ENCODE data around the gene TNFRSF14. TPM values are rescaled to one million over a fixed set of nuclear protein-coding genes. Genes with fewer than 3 reads are reported as not detected.
A peak's percentile ranks its signal among the peaks of the same experiment; 100 is the strongest.
"Not testable (repeated sequence)": the region's sequence is repeated elsewhere in the genome, so short reads cannot be mapped to it uniquely, and the experiment has no call there.

The TNFRSF14 gene
- total RNA-seq, 2 experiments from 2014 or later = 191 to 194 TPM

DNA sequence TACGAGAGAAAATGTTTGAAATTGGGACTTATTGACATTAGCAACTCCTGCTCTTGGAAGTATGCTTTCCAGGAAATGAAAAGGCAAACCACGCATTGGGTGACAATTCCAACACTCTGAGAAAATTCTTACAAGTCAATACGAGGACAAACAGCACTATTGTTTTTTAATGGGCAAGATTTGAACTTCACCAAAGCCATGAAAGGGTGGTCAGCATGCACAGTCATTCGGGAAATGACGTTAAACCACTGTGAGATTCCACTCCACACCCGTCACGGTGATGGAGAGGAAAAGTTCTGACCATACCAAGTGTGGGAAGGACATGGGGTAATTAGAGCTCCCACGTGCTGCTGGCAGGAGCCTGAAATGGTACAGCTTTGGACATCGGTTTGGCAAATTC, 18.2 kb downstream of the TNFRSF14 start:
- H3K4me3 Mint-ChIP-seq = no peak overlapping the region
- no peaks in the 10 kb centered on the region for H3K36me3 ChIP-seq (ENCODE audit: insufficient read depth, low read length)
- no peak for ATAC-seq (ENCODE audit: poor library complexity)
- intact Hi-C loops (cut with DNase I, micrococcal nuclease) = no loop called here
- TF ChIP-seq, protein P1, sequence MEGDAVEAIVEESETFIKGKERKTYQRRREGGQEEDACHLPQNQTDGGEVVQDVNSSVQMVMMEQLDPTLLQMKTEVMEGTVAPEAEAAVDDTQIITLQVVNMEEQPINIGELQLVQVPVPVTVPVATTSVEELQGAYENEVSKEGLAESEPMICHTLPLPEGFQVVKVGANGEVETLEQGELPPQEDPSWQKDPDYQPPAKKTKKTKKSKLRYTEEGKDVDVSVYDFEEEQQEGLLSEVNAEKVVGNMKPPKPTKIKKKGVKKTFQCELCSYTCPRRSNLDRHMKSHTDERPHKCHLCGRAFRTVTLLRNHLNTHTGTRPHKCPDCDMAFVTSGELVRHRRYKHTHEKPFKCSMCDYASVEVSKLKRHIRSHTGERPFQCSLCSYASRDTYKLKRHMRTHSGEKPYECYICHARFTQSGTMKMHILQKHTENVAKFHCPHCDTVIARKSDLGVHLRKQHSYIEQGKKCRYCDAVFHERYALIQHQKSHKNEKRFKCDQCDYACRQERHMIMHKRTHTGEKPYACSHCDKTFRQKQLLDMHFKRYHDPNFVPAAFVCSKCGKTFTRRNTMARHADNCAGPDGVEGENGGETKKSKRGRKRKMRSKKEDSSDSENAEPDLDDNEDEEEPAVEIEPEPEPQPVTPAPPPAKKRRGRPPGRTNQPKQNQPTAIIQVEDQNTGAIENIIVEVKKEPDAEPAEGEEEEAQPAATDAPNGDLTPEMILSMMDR (IDR thresholded peaks at IDR 0.05) = no peak
- no peaks in the 10 kb centered on the region for H3K27me3 Mint-ChIP-seq
- H3K4me3 ChIP-seq (ENCODE audit: low read length) = no peak overlapping the region
- POLR2A ChIA-PET = interaction anchor here (1.4 kb wide), 1 partner anchor 11 kb away, joined by 6 read pairs; no protein-coding TSS in a partner anchor
- H3K4me1 ChIP-seq (ENCODE audit: insufficient read depth, low read length) = peaks cover 38% of the 10 kb centered on the region
- peaks cover 0 to 6% of the 10 kb centered on the region in 2 experiments for H3K9me3 ChIP-seq (ENCODE audit: control insufficient read depth in 1 of 2, insufficient read depth in 1 of 2, low read length in 2 of 2)
- DNase-seq = no peak
- no peak overlapping the region for H3K27ac Mint-ChIP-seq
- CTCF ChIA-PET = no interaction called here
- H3K9me3 Mint-ChIP-seq = no peaks in the 10 kb centered on the region
- H3K27me3 ChIP-seq (ENCODE audit: control insufficient read depth in 1 of 2, insufficient read depth in 2 of 2, low read length in 2 of 2) = no peaks in the 10 kb centered on the region
- no peak overlapping the region for H3K27ac ChIP-seq (ENCODE audit: low read depth in 1 of 2, low read length in 2 of 2)
- H3K36me3 Mint-ChIP-seq (ENCODE audit: low read depth) = no peaks in the 10 kb centered on the region
- peaks cover 31% of the 10 kb centered on the region for H3K4me1 Mint-ChIP-seq (ENCODE audit: low read depth)

DNA sequence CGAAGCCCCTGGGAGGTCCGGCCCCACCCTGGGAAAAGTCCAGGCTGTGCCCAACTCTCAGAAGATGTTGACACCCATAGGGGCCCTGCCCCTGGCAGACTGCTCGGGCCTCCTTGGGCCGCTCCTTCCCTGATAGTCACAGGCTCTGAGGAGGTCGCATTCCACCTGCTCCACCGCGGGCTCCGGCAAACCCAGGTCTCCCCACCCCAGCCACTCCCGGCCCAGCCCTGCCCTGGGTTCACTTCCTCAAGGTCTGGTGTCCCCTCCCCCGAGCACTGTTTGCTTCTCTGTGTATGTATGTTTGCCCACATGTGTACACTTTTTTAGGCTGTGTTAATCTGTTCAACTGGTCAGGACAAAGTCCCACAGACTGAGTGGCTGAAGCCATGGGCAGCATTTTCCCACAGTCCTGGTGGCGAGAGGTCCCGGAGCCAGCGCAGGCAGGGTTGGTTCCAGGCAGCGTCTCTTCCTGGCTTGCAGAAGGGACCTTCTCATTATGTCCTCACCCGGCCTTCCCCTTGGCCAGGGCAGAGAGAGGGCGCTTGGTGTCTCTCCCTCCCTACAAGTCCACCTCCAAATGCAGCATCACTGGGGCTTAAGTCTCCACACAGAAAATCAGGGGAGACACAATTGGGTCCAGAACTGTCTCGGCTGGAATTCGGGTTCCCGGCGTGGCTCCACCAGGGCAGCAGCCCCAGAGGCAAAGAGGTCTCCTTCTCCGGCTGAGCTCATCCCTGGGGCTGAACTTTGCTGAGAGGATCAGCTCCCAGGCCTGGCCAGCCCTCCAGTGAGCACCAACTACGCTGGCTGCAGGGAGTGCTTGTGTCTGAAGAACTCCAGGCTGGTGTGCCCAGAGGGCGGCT, 19.9 kb downstream of the TNFRSF14 start:
- no peak overlapping the region for H3K27ac ChIP-seq (ENCODE audit: low read depth in 1 of 2, low read length in 2 of 2)
- TF ChIP-seq, protein P1 (IDR thresholded peaks at IDR 0.05) = no peak
- H3K9me3 Mint-ChIP-seq = no peaks in the 10 kb centered on the region
- ChIA-PET CTCF (no interaction called here), POLR2A (interaction anchor here (2.7 kb wide), 1 partner anchor 11 kb away, joined by 30 read pairs; the partner anchor contains the start of gene PRXL2B)
- H3K4me3 ChIP-seq (ENCODE audit: low read length) = no peak overlapping the region
- H3K27me3 ChIP-seq (ENCODE audit: control insufficient read depth in 1 of 2, insufficient read depth in 2 of 2, low read length in 2 of 2) = no peaks in the 10 kb centered on the region
- H3K27me3 Mint-ChIP-seq = no peaks in the 10 kb centered on the region
- DNase-seq = peak in 1 of 14 experiments; percentile 40
- H3K36me3 ChIP-seq (ENCODE audit: insufficient read depth, low read length) = no peaks in the 10 kb centered on the region
- H3K4me3 Mint-ChIP-seq = no peak overlapping the region
- peaks cover 44% of the 10 kb centered on the region for H3K4me1 Mint-ChIP-seq (ENCODE audit: low read depth)
- no peaks in the 10 kb centered on the region for H3K36me3 Mint-ChIP-seq (ENCODE audit: low read depth)
- peak overlapping the region; percentile 49 for H3K27ac Mint-ChIP-seq
- peaks cover 0 to 6% of the 10 kb centered on the region in 2 experiments for H3K9me3 ChIP-seq (ENCODE audit: control insufficient read depth in 1 of 2, insufficient read depth in 1 of 2, low read length in 2 of 2)
- peaks cover 55% of the 10 kb centered on the region for H3K4me1 ChIP-seq (ENCODE audit: insufficient read depth, low read length)
- ATAC-seq (ENCODE audit: poor library complexity) = no peak
- intact Hi-C loops (cut with DNase I, micrococcal nuclease) = no loop called here

DNA sequence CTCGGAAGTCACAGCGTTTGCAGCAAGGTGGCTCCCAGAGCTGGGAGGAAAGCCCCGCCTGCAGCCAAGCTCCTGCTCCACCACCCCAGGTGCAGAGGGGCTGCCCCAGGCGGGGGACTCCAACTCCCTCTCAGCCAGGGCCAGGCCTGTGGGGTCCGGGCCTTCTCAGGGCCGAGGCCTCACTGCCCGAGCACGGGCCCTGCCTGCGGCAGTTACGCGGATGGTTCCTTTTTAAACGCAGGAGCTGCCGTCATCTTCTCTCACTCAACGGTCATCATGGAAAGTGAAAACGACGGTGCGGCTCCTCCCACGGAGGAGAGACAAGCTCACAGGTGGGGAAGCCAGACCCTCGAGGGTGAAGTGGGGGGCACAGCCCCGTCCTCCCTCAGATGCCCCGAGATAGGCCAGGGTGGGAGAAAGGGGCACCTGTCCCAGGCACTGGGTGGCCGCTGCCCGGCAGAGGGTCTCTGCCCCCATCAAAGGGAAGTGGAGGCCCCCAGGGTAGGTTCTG, 21.4 kb downstream of the TNFRSF14 start:
- Mint-ChIP-seq H3K27ac (peak overlapping the region; percentile 89), H3K4me1 (ENCODE audit: low read depth) (peaks cover 57% of the 10 kb centered on the region), H3K4me3 (peak overlapping the region; percentile 67)
- not testable (repeated sequence) for H3K27me3 ChIP-seq (ENCODE audit: control insufficient read depth in 1 of 2, insufficient read depth in 2 of 2, low read length in 2 of 2); H3K36me3 Mint-ChIP-seq (ENCODE audit: low read depth); H3K36me3 ChIP-seq (ENCODE audit: insufficient read depth, low read length); H3K9me3 Mint-ChIP-seq; H3K9me3 ChIP-seq (ENCODE audit: control insufficient read depth in 1 of 2, insufficient read depth in 1 of 2, low read length in 2 of 2); H3K27me3 Mint-ChIP-seq
- DNase-seq (peak in 8 of 14 experiments; percentile 28 to 85 (median 40)), ATAC-seq (ENCODE audit: poor library complexity) (peak; percentile 31)
- ChIA-PET POLR2A (interaction anchor here (1.0 to 2.7 kb wide), 7 partner anchors 9 to 165 kb away, joined by 3 to 30 read pairs (median 10); partner anchors contain the start of genes PEX10, PRXL2B and TNFRSF14), CTCF (interaction anchor here (1.0 to 2.2 kb wide), 8 partner anchors 10 to 383 kb away, joined by 3 to 18 read pairs (median 6); partner anchors contain the start of genes FAAP20, PANK4 and TNFRSF14)
- Histone ChIP-seq H3K4me3 (ENCODE audit: low read length) (peak overlapping the region; percentile 57), H3K27ac (ENCODE audit: low read depth in 1 of 2, low read length in 2 of 2) (peak overlapping the region; percentile 99), H3K4me1 (ENCODE audit: insufficient read depth, low read length) (peaks cover 70% of the 10 kb centered on the region)
- intact Hi-C loops (cut with DNase I, micrococcal nuclease) = loop anchor here in 1 of 2 experiments (1.0 to 2.0 kb wide), 4 partner anchors 9 to 65 kb away; partner anchors contain the start of genes PRXL2B and TNFRSF14

Data from CD4-positive, alpha-beta T cell (primary cell).